ENCODE measurements around the gene FOXA2.
A peak's percentile ranks its signal among the peaks of the same experiment; 100 is the strongest.

The FOXA2 gene

DNA sequence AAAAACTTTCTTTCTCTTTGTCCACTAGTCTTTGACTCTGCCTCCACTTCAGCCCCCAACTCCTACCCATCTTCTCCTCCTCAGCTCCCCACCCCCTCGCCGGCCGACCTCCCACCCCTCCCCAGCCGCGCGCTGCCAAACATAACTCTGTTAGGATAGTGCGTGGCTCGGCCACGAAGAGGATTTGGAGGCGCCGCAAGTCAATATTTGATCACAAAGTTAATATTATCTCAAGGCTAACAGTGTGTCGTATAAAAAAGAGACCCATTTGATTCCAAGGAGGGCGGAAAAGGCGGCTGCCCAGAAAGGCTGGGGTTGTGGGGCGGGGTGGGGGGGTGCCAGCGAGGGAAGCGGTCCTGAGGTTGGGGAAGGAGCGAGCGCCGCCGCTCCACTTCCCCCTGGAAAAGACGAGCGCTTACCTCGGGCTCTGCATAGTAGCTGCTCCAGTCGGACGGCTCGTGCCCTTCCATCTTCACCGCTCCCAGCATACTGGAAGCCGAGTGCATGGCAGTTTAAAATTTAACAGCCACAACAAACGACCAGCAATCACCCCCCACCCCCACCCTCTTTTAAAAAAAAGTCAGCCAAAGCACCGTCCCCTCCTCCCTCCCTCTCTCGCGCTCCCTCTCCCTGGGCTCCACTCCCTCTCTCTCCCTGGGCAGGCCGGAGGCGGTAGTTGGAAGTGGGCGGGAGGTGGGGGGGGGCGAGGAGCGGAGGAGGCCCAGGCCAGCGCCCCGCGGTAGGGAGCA is 425 bp downstream of the FOXA2 start:
- DNase-seq = no peak

DNA sequence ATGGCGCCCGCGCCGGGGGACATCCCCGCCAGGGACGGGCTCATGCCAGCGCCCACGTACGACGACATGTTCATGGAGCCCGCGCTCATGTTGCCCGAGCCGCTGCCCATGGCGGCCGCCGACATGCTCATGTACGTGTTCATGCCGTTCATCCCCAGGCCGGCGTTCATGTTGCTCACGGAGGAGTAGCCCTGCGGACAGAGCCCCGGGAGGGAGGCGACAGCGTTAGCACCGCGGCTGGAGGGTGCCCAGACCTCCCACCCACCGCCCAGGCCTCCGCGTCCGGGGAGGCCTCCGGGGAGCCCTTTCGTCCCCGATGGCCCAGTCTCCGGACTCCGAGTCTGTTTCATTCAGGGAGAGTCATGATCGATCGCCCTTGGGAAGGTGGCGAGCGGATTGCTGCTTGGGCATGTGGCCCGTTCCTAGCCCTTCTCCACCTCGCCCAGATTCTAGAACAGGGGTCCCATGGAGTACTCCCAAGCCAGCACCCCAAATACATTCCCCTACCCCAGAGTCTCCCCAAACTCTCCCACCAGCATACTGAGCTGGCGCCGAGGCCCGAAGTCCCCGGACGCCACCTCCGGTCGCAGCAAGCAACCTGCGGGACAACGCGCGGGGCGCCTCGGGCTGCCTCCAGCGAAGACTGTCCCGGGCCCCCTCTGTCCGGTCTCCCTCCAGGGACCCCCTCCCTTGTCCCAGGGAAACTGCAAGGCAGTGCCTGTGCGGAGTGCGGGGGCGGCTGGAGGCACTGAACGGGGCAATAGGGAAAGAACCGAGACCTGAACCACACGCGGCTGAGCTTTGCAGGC is 1.2 kb downstream of the FOXA2 start:
- no peak for DNase-seq

DNA sequence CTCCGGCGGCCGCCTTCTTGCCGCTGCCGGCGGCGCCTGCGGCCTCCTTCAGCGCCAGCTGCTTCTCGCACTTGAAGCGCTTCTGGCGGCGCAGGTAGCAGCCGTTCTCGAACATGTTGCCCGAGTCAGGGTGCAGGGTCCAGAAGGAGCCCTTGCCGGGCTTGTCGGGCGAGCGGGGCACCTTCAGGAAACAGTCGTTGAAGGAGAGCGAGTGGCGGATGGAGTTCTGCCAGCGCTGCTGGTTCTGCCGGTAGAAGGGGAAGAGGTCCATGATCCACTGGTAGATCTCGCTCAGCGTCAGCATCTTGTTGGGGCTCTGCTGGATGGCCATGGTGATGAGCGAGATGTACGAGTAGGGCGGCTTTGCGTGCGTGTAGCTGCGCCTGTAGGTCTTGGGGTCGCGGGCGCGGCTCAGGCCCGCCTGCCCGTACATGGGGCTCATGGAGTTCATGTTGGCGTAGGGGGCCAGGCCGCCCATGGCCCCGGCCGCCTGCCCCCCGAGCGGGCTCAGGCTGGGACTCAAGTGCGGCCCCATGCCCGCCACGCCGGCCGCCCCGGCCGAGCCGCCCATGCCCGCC is 1.9 kb downstream of the FOXA2 start:
- DNase-seq = no peak

DNA sequence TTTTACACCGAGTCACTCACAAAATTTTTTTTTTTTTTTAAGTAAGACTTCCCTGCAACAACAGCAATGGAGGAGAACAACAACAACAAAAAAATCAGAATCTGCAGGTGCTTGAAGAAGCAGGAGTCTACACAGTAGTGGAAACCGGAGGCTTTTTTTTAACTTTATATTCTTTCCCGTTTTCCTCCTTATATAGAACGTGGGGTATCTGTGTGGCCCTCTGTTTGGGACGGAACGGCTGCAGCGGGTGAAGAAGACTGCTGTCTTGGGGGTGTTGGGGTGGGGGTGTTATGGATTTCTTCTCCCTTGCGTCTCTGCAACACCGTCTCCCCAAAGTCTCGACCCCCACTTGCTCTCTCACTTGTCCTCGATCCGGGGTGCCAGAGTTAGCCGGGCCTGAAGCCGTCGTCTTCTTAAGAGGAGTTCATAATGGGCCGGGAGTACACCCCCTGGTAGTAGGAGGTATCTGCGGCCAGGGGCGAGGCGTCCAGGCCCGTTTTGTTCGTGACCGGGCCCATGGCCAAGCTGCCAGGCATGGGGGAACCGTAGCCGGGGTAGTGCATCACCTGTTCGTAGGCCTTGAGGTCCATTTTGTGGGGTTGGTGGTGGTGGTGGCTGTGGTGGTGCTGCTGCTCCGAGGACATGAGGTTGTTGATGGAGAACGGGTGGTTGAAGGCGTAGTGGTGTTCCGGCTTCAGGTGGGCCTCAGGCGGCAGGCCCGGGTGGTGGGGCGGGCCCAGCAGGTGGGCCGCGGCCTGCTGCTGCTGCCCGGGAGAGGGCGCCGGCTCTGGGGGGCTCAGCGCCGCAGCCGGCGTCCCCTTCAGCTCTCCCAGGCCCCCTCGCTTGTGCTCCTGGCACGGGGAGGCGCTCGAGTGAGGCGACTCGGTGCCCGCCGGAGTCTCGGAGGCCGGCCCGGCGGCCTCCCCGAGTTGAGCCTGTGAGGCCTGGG is 2.7 kb downstream of the FOXA2 start:
- no peak for DNase-seq

DNA sequence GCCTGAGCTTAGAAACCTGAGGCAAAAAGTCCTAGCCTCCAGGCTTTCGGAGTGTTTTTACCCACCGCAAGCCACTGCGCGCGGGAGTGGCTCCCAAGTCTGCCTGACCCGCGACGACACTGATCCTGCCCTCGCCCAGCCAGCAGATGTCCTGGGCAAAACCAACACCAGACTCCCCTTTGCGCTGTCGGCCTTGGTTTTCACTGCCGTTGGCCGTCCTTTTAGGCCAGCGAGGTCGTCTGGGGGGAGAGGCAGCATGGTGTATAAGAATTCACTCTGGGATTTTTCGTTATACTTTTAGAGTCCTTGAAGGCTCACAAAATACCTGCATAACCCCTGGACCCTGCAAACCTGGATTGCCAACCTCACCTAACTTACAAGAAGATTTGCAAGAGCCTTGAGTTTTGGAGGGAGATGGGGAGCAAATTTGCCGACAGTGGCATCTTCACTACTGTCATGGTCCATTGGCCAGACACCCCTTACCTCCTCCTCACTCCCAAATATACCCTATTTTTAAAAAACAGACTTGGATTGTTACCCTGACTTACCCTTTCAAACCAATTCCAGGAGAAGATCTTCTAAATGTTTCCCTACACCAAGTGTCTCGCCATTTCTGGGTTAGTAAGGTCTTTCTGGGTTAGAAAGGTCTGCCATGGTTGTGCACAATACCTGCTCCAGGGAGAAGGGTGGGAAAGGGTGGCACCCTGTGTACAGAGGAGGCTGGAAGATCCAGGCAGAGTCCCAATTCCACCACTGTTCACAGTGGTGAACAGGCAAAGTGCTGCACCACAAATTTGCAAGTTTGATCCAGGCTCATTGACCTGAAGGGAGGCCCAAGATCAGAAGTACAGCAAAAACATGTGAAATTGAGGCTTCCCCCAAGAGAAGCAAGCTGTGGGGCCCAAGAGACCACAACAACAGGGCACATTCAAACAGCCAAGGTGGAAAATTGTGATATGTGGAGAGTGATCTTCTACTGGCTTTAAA is 4.4 kb downstream of the FOXA2 start:
- peak; percentile 47 for DNase-seq

DNA sequence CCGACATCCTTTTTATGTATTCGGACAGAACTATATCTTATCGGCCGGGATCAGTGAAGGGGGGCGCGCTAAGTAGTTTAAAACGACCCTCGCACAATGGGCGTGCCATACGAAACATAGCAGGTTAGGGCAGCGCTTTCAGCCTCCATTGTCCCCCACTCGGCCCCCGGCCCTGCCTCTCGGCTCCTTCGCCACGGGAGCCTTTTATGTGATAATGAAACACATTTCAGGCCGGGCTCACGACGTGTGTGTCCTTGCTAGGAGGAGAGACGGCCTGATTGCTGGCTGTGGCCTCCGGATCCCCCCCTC is 5.3 kb downstream of the FOXA2 start:
- DNase-seq = peak; percentile 55

DNA sequence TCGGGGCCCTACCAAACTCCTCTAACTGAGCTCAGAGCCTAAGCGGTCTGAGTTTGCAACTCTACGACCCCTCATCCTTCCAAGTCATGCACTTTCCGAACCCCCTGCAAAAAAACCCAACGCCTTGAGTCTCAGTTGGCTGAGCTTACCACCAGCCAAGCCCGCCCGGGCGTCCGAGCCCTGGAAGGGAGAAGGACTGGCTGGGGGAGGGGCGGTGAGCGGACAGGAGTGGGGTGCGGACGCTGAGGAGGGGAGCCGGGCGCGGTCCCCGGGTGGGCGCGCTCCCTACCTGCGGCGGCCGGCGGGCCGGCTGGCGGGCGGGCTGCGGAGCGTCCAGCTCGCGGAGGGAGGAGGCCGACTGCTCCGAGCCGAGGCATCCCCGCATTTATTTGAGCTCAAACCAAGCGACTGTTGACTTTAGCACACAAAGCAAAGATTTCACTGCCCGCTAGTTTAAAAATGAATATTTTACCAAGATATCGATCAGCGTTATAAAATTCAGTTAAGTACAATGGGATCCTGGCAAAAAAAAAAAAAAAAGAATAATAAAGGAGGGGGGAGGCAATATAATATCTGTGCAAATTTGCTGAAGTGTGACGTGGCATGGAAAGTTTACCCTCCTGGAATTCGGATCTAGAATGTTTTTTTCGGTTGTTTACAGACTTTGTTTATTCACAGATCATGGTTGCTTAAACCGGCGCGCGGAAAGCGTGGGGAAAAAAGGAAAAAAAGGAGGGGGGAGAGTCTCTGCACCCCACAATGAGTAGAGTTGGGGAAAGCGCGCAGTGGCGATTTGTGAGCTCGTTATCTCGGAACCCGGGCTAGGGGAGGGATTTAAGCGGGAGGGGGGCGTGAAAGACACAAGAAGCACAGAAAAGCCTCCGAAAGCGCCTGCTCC is 5.9 kb downstream of the FOXA2 start:
- DNase-seq = peak; percentile 43

DNA sequence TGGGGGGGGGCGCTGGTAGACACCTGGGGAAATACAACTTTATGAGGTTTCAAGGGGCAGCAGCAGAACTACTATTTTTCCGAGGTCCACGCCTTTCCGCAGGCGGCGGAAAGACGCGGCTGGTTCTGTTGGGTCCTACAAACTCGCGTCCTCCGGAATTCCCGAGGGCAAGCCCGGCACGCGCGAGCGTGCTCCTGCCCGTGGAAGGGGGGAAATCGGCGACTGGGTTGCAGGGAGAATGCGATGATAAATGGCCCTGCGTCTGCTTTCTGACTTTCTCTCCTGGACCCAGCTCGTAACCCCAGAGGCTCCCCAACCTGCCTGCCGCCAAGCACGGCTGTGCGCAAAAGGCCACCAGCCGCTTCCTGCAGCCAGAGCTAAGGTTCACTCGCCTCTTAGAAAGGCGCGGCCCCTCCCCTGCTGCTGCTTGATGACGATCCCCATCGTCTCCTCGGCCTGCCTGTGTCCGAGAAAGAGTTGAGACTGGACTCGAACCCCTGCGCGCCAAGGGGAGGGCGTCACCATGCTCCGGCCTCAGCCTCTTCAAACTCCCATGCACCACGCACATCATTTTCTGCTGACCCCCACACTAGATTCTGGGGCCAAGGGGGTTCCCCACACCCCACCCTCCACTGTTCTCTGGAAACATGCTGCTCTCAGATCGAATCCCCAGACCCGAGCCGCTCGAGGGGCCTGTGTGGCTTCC is 6.7 kb downstream of the FOXA2 start:
- DNase-seq = peak; percentile 69

DNA sequence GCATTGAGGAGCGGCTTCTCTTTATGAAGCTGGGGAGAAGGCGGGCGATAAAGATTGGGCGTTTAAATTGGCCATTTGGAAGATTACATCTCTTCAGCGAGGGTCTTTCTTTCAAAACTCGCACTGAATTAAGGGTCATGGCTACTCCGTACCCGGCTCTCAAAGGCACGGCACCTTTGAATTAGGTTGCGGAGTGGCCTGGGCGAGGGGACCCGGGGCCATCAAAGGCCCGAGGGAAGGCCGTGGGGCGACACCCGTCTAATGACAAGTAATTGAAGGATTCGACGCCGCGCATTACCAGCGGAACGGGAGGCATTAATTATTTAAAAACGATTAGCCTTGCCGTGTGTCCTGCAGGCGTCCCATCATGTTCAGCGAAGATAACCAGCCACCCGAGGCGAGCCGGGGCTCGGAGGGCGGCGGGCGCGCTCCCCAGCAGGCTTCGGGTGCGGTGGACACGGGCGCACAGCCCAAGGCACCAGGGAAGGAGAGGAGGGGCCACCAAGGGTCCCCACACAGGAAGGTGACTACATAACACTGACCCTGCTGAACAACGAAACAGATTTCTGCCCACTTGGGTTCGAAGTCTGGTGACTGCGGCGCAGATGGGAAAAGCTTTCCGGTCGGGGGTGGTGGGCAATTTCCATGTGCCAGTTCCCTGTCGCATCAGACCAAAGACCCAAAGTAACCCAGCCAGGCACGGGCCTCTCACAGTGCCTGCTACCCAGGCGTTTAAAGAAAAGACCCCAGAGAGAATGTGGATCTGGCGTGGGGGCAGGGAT is 7.4 kb downstream of the FOXA2 start:
- no peak for DNase-seq

DNA sequence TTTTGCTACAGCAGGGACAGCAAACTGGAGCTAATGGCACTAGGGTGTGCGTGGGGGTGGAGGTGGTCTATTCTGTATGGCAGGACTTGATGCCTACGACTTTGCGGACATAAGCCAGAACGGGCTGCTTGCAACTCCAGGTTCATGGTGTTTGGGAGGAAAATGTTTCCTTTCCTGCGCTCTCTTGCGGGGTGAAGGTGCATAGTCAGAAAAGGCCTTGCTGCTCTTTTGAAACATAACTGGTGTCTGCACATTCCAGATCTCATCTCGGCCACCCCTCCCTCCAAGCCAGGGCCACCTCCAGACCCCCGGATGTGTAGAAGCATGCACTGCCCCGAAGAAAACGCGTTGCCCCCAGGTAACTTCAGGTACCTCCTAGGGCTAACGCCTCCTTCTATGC is 8.1 kb downstream of the FOXA2 start:
- peak; percentile 40 for DNase-seq

DNA sequence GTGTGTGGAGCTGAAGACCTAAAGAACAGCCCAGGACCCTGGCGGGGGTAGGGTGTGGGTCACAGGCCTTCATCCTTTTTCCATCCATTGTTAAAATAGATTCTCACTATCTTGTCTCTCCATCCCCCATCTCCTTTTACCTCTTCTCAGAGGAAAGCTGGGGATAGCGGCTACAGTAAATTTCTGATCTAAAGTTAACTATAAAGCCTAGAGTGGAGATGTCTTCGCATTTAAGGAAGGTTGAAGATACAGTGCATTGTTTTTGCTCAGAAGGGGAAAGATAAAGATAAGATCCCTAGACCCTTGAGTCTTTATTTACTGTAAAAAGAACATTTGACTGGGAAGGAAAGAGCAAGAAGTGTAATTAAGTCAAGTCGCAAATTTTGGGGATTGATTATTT is 8.6 kb downstream of the FOXA2 start:
- DNase-seq = no peak

DNA sequence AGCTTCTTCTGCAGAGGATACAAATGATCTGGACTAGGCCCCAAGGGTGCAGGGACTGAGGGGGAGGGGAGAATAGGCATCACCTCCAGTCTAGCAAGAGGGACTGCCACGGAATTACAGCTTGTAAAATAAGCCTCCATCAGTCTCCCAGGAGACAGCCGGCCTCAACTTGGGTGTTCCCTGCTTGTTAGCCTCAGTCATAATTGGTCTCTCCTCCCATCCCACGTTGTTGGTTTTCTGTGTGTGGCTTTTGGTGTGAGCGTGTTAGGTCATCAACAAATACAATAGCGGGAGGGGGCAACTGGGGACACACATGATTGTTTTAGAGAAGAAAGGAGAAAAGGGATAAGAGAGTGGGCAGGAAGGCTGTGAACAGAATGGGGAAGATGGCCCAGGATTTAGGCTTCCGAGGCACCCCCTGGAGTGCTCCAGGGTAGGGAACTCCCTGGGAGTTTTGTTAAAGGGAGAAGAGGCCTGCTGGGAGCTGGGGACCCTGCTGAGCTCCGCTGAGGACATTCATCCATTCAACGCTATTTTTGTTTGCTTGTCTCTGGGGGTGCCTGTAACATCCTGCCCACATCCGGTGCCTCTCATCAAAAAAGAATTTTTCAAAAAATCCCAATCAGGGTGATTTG is 9.2 kb downstream of the FOXA2 start:
- peak; percentile 87 for DNase-seq

DNA sequence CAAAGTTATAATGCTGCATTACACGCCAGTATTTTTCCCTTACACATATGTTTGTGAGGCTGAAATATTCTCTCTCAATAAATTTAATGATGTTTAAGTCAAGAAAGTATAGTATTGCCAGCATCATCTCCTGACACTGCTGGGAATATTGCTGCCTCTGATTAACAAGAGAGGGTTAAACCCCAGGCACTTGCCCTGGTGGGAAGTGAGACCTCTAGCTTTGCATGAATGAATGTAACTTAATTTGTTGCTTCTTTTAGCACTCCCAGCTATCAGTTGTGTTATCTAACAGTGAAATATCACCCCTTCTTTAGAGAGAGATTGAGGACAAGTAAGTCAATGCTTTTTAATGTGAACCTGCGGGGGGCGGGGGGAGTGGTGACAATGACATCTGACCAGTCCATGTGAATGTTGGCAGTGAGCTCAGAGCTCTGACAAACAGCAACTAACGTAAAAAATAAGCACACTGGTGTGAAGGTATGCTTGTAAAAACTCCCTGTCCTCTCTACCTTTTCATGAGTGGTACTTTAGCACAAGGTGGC is 9.8 kb downstream of the FOXA2 start:
- no peak for DNase-seq

DNA sequence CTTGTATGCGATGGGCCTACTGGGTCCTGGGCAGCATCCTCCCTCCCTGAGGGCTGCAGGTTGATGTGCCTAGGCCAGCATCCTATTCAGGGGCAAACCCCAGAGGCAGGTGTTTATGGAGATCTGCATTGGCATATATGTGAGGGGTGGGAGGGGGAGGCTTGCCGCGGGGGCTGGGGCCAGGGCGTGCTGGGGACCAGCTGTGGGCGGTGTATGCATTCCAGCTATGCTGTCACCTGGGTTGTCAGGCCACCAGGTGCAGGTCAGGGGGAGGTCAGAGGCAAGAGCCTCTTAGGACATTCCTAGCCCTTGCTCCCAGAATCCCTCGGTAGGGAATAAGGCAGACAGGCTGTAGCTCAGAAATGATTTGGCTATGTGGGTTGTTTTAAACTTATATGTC is 11.9 kb downstream of the FOXA2 start:
- no peak for DNase-seq

DNA sequence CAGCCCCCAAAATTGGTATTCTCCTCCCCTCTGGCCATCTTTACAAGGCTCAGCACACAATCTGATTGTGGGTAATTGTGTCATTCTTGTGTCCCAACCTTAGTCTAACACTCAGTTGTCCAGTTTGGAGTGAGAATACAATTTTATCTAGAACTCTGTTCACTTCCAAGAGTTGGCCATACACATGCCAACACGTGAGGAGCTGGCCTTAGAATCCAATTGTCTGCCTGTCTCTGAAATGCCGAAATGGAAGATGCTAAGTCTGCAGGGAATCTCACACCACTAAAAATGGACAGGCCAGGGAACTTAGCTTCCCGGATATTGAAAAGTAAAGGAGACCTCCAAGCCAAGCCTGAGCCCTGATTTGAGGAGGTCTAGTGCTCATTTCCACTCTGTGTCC is 12.3 kb downstream of the FOXA2 start:
- DNase-seq = no peak

DNA sequence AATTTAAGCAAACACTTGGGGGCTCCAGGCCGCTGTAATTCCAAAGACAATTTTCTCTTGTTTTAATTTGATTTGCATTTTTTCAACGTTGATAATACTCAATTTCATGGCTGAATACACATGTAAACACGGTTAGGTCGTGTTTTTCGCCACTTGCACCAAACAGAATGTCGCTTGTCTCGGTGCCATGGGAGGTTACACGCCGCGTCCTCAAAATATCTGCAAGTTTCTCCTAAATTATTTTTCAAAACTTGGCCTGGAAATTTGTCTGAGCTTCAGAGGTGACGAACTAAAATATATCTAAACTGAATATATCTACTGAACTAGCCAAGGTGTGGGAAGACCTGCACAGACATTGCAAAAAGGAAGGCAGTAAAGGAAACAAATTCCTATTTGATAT is 15.0 kb downstream of the FOXA2 start:
- DNase-seq = no peak

DNA sequence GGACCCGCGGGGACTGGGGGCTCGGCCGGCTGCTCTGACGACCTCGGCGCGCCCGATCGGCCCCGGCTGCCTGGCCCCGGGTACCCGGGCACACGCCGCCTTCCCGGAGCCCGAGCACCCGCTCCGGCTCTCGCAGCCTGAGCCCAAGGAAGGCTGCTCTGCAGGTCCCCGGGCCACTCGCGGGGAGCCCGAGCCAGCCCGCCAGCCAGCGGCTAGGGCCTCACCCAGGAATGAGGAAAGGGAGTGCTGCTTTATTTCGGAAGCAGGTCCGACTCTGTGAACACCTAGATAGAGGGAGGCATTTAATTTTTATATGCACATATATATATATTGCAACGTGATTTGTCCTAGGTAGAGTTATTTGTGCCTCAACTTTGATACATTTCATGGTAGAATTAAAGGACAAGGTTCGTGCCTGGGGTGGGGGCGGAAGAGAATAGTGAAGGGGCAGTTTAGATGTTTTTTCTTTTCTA is 15.5 kb downstream of the FOXA2 start:
- peak; percentile 13 for DNase-seq
